Measurements from ENCODE around the gene CRLF2.

DNA sequence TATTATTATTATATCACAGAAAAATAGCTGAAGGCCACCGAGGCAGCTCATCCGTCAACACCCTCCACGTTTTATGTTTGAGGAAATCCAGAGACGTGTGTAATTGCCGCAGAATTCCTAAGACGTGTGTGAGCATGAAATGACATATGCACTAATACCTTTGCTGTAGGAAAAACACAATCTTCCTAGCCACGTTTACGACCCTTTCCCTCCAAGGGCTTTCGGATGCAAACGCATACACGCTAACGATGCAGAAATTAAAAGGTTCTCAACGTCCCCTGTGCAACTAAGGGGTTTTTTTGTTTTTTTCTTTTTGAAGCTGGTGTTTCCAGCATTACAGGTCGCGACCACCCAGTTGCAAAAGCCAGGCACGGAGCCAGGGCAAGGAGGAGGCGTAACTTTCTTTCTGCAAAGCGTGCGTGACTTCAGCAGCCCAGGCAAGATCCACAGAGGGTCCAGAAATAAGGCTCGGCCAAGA, 33.8 kb downstream of the CRLF2 start:
- TF ChIP-seq POLR2A (IDR thresholded peaks at IDR 0.05) (no peak), CTCF (IDR thresholded peaks at IDR 0.05 in 8 of 11, conservative IDR thresholded peaks at IDR 0.05 in 3 of 11) (no peak), POLR2AphosphoS5 (IDR thresholded peaks at IDR 0.05) (no peak)
